Measurements from ENCODE around the gene XYLT2. TPM values are rescaled to one million over a fixed set of nuclear protein-coding genes. Genes with fewer than 3 reads are reported as not detected.

XYLT2 gene
- total and polyA plus RNA-seq, 10 of the 15 experiments (the other 5 are each of a cell fraction or from before 2014, with no cell fraction given): 0.82 to 20.6 (median 13.0) TPM

- TF ChIP-seq, protein P1, sequence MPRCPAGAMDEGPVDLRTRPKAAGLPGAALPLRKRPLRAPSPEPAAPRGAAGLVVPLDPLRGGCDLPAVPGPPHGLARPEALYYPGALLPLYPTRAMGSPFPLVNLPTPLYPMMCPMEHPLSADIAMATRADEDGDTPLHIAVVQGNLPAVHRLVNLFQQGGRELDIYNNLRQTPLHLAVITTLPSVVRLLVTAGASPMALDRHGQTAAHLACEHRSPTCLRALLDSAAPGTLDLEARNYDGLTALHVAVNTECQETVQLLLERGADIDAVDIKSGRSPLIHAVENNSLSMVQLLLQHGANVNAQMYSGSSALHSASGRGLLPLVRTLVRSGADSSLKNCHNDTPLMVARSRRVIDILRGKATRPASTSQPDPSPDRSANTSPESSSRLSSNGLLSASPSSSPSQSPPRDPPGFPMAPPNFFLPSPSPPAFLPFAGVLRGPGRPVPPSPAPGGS (IDR thresholded peaks at IDR 0.05; ENCODE audit: borderline replicate concordance, insufficient read depth, low read depth, low read length, poor library complexity, severe bottlenecking): no peak
- TF ChIP-seq KDM1A (IDR thresholded peaks at IDR 0.05; ENCODE audit: borderline replicate concordance): no peak
- no peak for TF ChIP-seq DPF2 (IDR thresholded peaks at IDR 0.05)
- TF ChIP-seq SREBF1 (IDR thresholded peaks at IDR 0.05; ENCODE audit: low read length): no peak
- TF ChIP-seq ZNF592 (IDR thresholded peaks at IDR 0.05): no peak
- TF ChIP-seq ZZZ3 (IDR thresholded peaks at IDR 0.05; ENCODE audit: control insufficient read depth, insufficient read length, low read depth): no peak
- TF ChIP-seq, protein P2, sequence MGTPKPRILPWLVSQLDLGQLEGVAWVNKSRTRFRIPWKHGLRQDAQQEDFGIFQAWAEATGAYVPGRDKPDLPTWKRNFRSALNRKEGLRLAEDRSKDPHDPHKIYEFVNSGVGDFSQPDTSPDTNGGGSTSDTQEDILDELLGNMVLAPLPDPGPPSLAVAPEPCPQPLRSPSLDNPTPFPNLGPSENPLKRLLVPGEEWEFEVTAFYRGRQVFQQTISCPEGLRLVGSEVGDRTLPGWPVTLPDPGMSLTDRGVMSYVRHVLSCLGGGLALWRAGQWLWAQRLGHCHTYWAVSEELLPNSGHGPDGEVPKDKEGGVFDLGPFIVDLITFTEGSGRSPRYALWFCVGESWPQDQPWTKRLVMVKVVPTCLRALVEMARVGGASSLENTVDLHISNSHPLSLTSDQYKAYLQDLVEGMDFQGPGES (IDR thresholded peaks at IDR 0.05): no peak
- no peak for TF ChIP-seq ZNF687 (IDR thresholded peaks at IDR 0.05)
Observed at GRCh38 chr17:50350733-50351132, 4.8 kb downstream of the XYLT2 start (continued).

All from GM12878 (cell line).